T-helper 9 cell (primary cell): Measurements from ENCODE around the gene MRM1.
A peak's percentile ranks its signal among the peaks of the same experiment; 100 is the strongest.

Experiments used
- DNase-seq: peaks from one replicate; pipeline ENCODE4 v3.0.0-alpha.2; 2020
- total RNA-seq, 2 donors: gene quantifications; one replicate each; lab custom pipeline; 2026; lab: John Stamatoyannopoulos, UW

The MRM1 gene, protein sequence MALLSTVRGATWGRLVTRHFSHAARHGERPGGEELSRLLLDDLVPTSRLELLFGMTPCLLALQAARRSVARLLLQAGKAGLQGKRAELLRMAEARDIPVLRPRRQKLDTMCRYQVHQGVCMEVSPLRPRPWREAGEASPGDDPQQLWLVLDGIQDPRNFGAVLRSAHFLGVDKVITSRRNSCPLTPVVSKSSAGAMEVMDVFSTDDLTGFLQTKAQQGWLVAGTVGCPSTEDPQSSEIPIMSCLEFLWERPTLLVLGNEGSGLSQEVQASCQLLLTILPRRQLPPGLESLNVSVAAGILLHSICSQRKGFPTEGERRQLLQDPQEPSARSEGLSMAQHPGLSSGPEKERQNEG
- total RNA-seq, result 2.2 to 11.1 reads per million in 2 donors

DNA sequence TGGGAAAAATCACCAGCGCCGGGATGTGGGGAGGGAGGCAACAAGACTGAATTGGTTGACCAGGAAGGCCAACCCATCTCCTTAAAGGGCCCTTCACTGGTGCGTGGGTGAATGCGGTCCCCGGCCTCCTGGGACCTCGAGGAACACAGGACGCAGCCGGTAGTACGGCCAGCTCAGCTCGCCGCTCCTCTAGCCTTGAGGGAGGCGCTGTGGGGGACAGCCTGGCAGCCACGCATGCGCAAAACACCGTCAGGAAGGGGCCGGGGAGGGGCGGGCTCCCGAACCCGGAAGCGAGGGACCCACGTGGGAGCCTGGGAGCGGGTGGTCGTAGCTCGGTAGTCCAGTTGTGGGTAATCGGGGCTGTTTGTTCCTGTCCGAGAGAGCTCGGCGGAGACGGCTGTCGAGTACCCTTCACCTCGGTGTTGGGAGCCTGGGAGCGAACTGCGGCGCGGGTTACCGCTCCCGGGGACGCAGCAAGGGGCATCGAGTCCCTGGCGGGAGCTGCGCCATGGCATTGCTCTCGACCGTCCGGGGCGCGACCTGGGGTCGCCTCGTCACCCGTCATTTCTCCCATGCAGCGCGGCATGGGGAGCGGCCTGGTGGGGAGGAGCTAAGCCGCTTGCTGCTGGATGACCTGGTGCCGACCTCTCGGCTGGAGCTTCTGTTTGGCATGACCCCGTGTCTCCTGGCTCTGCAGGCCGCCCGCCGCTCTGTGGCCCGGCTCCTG is at the start of gene MRM1:
MRM1 (plus strand) TSS at position 281 of the 727 bp plus-strand sequence; CDS start at position 509, 228 bp downstream.
- peak; percentile 88 for DNase-seq

DNA sequence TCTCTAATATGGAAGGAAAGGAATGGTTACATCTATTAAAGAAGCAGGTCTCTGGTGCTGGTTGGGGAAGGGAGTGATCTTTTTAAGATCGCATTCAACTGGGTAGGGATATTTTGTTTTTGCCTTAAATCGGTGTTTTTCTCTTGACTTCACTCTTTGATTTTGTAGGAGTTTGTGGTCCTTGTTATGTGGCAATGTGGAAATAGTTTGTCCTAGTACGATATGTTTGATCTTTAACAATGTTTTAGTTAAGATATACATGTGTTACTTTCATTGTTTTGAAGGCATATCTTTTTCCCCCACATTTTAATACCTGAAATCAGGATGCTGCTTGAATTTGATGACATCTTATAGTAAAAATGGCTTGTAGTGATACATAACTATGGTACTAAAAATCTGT is 47.9 kb upstream of the MRM1 start:
- no peak for DNase-seq

DNA sequence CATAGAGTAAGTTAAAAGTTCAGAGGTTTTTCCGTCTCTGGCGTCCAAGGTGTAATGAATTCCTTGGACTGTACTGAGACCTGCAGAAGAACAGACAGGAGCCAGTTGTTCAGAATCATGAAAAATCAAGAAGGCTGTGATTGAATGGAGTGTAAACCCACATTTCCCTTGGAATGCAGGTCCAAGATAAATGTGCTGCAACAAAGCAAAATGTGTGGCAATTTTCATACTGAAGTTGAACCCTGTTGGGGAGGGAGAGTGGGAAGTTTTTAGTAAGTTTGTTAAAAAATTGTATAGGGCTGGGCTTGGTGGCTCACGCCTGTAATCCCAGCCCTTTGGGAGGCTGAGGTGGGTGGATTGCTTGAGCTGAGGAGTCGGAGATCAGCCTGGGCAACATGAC is 35.3 kb upstream of the MRM1 start:
- DNase-seq, result no peak

DNA sequence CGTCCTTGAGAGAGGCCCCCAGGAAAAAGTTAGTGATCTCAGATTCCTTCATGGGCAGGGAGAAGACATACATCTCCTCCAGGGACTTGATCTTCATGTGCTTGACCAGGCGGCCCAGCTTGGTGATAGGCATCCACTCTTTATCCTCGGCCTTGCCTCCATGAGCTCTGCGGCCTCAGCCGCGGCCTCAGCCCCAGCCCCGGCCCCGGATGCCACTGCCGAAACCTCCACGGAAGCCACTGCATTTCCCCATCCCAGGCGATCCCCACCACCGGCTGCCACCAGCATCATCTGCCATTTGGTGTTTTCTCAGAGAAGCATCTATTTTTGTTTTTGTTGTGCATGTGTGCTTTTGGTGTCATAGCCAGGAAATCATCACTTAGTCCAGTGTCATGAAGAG is 26.4 kb upstream of the MRM1 start:
- no peak for DNase-seq

DNA sequence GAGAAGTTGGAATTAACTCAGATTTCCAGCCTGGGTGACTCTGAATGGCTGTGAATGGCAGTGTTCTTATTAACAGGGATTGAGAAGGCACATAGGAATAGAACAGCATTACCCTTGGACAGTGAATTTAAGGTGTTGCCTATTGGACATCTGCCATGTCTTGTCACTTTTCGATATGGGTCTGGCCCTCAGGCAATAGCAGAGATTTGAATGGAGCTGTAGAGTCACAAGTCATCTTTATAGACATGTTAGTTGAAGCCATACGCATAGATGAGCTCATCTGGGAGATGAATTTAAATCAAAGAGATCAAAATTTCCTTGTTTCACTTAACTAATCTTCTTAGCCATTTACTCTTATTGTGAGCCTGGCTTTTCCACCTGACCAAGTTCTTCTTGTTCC is 24.6 kb upstream of the MRM1 start:
- no peak for DNase-seq

DNA sequence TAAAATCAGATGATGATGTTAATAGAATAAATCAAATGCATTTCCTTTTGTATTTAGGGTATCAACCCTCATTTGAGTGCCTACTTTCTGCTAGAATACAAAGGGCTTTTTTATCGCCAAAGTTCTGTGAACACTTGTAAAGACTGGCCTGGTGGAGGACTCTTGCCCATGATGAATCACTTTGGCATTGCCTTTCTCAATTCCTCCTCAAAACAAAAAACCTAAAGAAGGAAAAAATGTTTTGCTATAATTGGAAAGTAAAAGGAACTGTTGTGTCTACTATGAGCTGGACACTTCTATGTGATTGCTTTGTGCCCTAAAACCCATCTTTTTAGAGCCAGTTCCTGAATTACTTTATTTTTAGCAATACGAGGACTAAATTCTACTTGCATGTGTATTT is 22.7 kb upstream of the MRM1 start:
- DNase-seq, result no peak

DNA sequence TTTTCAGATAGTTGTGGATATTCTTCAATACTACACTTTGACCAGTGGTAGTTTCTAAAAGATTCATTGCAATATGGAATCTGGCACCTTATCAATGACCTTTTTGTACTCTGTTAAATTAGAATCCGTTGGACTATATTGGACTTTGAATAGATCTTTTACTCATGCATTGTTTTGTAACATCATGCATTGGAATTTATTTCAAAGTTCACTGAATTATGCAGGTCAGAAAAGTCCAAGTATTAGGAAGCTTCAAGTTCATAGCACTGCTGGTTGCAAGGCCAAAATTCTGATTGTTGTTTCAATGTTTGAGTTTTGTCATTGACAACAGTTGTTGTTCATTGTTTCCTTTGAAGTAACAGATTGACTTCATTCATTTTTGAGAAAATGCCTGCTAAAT is 17.6 kb upstream of the MRM1 start:
- no peak for DNase-seq

DNA sequence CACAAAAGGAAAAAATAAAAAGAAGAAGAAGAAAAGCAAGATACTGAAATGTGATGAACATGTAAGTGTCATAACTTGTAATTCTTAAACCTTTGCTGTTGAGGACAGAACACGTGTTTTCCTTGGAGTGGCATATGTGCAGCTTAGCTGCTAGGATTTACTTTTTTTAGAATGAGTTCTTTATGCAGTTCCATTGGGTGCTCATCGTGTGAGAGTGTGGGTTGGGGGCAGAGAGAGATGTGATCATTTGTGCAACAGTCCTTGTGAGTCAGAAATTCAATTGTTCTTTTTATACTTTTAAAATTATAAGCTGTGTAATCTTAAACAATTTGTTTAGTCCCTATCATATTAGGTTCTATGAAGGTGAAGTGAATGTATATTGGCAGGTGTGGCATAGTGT is 15.2 kb upstream of the MRM1 start:
- DNase-seq, result no peak

DNA sequence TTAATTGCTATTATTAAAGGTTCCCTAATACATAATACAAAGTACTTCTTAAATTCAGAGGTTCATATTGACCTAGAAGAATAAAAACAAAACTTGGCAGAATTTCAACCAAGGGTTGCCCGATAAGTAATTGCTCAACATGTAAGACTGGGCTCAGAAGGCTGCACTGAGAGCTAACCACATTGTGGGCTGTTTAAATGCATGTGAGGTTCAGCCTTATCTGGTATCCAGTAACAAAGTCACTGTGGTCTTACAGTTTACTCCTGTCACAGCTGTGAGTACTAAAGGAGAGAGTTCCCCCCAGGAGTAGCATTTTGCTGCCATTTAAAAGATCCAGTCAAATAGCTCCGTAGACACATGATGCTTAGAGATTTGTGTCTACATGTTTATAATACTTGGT is 11.3 kb upstream of the MRM1 start:
- DNase-seq, result no peak

DNA sequence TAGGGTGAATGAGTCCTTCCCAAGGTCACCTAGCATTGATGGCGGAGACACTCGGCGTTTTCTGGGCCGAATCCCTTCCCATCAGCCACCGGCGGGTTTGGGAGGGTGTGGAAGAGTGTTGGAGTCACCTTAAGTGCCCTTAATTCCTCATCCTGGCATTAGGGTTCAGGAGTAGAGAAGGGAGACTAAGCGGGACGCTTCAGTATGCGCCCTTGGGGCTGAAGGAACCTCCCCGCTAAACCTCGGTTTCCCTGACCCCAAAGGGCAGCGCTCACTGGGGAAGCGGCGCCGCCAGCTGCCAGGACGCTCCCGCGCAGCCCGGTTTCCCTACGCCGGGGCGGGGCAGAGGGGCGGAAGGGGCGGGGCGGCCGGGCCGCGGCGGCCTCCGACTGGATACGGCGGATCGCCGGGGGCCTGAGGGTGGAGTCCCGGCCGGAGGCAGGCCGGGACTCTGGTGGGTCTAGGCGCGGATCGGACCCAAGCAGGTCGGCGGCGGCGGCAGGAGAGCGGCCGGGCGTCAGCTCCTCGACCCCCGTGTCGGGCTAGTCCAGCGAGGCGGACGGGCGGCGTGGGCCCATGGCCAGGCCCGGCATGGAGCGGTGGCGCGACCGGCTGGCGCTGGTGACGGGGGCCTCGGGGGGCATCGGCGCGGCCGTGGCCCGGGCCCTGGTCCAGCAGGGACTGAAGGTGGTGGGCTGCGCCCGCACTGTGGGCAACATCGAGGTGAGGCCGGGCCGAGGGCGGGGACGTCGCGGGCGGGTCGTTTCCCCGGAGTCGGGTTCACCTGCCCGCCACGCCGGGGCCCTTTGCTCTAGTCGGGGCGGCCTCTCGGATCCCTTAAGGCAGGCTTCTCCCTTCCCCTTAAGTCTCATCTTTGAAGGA is 9.7 kb upstream of the MRM1 start, which contains the start of gene DHRS11:
DHRS11 (plus strand) TSS at position 446 of the 882 bp plus-strand sequence; CDS start at position 577, 131 bp downstream.
- DNase-seq, result peak; percentile 73

DNA sequence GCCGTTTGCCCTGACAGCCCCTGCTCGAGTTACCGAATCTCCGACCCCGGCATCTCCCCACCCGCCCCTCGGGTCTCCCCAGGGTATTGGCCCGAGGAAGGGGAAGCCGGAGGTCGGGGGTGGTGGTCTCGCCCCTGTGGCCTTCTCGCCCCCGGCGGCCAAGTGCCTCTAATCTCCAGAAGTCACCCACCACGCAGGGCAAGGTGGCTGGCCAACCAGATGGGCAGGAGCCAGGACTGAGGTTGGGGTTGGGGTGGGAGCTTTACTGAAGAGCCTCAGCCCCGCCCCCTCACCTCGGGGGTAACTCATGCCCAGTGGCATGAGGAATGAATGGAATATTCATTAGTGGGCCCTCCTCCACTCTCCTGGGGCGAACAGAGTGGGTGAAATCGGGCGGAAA is 9.1 kb upstream of the MRM1 start:
- no peak for DNase-seq

DNA sequence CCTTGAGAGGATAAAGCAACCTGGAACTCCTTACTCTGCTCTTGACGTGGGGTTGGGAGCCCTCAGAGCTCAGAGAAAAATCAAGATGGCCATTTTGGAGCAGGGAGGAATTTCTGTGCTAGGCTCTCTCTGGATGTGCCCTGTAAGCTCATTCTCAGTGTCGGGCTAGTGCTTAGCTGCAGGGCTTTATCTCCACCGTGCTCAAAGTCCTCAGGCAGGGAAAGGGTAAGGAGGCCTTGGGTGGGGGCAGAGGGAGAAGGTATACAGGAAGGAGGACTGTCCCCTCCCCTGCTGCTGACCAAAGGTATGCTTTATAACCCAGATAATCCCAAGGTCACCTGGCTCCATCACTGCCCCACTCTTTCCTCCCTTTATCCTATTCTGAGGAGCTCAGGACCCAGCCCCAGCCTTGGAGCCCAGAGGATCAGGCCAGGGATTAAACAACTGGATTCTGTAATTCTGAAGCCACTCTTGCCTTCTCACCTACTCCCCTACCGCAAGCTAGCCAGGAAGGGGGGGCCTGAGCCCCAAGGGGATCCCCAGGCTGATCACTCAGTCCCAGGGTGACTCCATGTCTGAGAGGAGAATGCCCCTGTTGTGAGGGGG is 8.6 kb upstream of the MRM1 start:
- DNase-seq, result no peak

DNA sequence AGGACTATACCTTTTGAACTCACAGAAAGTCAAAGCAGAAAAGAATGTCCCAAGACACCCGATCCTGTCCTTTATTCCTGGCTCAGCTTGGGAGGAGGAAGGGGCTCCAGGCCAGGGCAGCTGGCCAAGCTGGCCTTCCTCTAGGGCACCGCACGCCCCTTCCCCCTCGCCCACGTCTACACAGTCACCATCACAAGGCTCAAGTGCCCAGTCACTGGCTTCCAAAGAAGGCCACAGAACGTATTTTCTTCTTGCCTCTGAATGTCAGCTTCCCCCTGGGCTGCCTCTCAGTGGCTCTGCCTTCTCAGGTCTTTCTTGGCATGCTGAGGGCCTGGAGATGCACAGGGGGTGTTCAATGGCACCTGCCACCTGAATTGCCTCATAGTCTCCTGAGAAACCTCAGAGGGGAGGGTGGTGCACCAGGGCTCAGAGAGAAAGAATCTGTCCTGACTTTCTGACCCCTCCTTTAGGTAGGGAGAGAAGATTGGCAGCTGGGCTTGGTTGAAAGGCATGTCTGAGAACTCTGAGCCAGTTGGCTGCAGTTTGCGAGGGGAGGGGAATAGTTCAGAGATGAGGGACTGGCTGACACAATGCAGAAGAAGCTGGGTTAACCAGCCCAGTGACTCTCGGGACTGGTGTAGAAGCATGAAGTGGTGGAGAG is 7.6 kb upstream of the MRM1 start:
- DNase-seq, result no peak

DNA sequence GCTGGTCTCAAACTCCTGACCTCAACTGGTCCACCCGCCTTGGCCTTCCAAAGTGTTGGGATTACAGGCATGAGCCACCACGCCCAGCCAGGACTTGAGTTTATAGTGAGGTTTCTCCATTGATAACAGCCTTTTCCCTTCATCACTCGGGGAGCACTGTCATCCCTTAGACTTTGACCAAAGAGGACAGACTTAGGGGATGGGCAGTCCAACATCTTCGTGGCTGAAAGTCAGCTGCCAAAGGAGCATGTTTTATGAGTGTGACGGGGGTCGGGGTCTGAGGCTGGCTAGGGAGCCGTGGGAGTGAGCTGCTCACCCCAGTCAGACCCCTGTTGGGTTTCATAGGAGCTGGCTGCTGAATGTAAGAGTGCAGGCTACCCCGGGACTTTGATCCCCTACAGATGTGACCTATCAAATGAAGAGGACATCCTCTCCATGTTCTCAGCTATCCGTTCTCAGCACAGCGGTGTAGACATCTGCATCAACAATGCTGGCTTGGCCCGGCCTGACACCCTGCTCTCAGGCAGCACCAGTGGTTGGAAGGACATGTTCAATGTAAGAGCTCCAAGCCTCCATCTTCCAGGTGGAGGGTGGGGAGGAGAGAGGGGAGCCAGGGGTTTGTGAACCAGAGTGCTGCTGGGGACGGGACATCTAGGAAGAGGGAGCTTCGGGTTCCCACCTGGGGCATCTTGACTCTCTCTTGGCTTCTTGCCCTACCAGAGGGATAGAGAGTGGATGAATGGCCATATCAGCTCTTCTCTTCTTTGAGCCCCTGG is 6.6 kb upstream of the MRM1 start:
- no peak for DNase-seq

DNA sequence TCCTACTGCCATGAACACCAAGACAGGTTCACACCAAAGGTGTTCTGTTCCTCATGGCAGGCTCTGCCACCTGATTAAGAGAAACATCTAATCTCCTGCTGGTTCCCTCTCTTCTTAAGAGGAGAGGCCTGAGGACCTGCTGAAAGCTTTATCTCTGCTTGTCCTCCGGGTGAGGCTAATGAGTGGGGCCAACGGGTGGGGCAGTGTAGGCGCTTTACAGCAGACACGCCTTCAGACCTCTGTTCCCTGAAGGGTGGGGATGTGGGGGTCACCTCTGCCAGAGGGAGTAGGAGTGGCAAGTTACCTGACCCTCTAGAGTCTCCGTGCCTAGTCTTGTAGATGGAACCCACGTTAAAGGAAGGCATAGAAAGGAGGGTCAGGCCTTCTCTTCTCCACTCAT is 4.2 kb upstream of the MRM1 start:
- no peak for DNase-seq

DNA sequence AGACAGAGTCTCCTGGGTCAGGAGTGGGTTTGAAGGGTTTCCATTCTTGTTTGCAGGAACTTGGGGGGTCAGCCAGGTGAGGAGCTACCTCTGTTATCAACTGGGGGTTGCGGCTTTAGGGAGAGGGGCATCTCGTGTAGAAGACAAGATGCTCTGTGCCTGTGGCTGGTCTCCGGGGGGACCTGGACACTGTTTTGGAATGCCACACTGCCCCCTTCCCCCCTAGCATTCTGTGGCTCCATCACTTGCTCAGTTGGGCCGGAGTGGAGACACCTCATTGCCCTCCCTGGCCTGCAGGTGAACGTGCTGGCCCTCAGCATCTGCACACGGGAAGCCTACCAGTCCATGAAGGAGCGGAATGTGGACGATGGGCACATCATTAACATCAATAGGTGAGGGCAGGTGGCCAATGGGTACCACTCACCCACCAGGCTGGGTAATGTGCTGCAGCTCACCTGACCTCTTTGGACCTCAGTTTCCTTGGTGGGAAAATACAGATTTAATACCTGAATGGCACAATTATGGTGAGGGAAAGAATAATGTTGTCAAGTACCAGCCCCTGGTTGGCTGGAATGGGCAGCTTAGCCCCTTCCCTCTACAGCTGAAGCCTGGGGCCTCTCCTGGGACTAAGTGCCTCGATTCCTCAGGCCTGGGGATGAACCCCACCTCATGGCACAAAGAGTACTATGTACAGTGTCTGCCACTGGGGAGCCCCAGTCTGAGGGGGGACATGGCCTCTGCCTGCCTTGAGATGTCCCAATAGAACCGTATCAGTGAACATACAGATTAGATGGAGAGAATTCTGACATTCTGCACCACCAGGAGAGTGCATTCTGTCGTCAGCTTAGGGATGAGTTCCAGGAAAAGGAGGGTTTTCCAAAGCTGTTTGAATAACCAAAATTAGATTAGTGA is 3.3 kb upstream of the MRM1 start:
- no peak for DNase-seq

DNA sequence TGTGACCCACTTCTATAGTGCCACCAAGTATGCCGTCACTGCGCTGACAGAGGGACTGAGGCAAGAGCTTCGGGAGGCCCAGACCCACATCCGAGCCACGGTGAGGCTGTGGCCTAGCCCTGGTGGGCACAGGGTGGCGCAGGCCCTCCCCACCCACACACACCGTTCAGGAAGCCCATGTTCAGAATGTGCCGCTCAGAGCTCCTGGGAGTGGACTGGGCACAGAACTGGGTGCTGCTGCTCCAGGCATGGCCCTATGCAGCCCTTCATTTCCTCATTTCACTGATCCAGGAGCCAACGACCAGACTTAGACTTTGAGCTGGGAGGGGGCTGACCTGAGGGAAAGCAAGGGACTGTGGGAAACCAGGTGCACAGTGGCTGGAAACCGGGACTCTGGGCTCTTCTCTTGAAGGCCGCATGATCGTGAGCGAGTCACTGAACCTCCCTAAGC is 2.4 kb upstream of the MRM1 start:
- DNase-seq, result no peak

DNA sequence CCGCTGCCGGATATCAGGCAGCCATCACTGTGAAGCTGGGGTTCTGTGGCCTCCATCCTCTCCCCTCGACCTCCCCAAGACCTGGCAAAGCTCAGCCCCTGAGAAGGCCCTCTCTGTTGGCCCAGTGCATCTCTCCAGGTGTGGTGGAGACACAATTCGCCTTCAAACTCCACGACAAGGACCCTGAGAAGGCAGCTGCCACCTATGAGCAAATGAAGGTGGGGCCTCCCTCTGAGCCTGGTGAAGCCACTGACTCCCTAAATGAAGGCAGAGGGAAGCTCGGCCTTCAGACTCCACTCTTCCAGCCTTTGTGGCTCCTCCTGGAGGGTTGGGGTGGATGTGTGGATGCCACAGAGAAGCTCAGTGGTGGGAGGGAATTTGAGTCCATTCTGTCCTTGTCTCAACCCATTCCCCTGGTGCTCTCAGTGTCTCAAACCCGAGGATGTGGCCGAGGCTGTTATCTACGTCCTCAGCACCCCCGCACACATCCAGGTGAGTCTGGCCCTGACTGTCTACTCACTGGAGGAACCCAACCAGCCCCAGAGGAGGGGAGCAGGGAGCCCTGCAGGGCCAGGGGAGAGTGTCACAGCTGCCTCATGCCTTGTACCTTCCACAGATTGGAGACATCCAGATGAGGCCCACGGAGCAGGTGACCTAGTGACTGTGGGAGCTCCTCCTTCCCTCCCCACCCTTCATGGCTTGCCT is 1.7 kb upstream of the MRM1 start:
- no peak for DNase-seq

DNA sequence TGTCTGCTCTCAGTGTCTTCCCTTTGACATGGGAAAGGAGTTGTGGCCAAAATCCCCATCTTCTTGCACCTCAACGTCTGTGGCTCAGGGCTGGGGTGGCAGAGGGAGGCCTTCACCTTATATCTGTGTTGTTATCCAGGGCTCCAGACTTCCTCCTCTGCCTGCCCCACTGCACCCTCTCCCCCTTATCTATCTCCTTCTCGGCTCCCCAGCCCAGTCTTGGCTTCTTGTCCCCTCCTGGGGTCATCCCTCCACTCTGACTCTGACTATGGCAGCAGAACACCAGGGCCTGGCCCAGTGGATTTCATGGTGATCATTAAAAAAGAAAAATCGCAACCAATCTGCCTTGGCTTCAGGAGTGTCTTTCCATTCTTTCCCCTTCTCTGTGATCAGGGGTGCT is 918 bp upstream of the MRM1 start:
- no peak for DNase-seq

DNA sequence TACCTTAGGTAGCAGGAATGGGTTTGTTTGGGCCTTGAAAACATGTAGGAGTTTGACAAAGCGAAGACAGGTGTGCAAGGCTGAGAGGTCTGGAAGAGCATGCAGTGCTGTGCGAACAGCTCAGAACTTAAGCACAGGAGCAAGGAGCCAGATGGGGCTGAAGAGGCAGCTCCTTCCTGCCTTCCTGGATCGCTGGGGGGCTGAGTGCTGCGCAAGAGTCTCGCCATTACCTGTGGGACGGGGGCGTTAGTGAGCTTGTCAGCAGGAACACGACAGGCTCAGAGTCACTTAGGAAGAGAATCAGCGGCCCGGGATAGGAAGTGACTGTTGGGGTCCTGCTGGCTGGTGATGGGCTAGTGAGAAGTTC is 464 bp upstream of the MRM1 start:
- DNase-seq, result peak; percentile 9
